Activated naive CD8-positive, alpha-beta T cell treated with anti-CD3 and anti-CD28 coated beads, Interleukin-2, amount 10 ng/mL, durations not matched to agents 7 days and 5 days (primary cell): ENCODE results near the gene RUNX1. TPM values are rescaled to one million over a fixed set of nuclear protein-coding genes. Genes with fewer than 3 reads are reported as not detected.

Experiments
- ATAC-seq: fragments of 150-1000 bp; cut with Tn5 transposase; one replicate; pipeline ENCODE4 v1.10.0; 2021; ENCODE audit warnings: low read depth, moderate library complexity
- POLR2A ChIA-PET: fragments of 350-600 bp; sonication (Branson Sonifier 250); formaldehyde crosslinking; loops from one replicate; lab custom pipeline; 2021; ENCODE audit warnings: antibody characterized with exemption; lab: Charles Lee
- DNase-seq: peaks from one replicate; pipeline ENCODE4 v3.0.0; 2021
- H3K27ac Mint-ChIP-seq: one replicate; pipeline ENCODE4 v1.8.0; 2022; ENCODE audit warnings: mild to moderate bottlenecking, mixed read lengths
- H3K27me3 Mint-ChIP-seq: one replicate; pipeline ENCODE4 v1.8.0; 2022; ENCODE audit warnings: mild to moderate bottlenecking, moderate library complexity, mixed read lengths
- H3K36me3 Mint-ChIP-seq: one replicate; pipeline ENCODE4 v1.8.0; 2021; ENCODE audit warnings: mild to moderate bottlenecking, mixed read lengths
- H3K4me1 Mint-ChIP-seq: one replicate; pipeline ENCODE4 v1.8.0; 2021; ENCODE audit warnings: mixed read lengths
- H3K4me3 Mint-ChIP-seq: one replicate; pipeline ENCODE4 v1.8.0; 2022; ENCODE audit warnings: mild to moderate bottlenecking, moderate library complexity, mixed read lengths
- H3K9me3 Mint-ChIP-seq: one replicate; pipeline ENCODE4 v1.8.0; 2021; ENCODE audit warnings: mixed read lengths
- total RNA-seq, 2 experiments: library from RNA; stranded (reverse); gene quantifications; one replicate each; pipeline ENCODE4 v1.2.3, GENCODE V29; 2021

RUNX1 gene
- total RNA-seq, 2 experiments from 2014 or later, result 23.0 to 29.7 TPM

GRCh38 chr21:35026617-35027562, 22.2 kb downstream of the RUNX1 start:
- DNase-seq (peak; percentile 87), ATAC-seq (peak; percentile 95)
- POLR2A ChIA-PET, result interaction anchor here (0.6 to 4.1 kb wide), 11 partner anchors 11 to 138 kb away, joined by 3 to 39 read pairs (median 5); no protein-coding TSS in a partner anchor
- peak overlapping the region; percentile 89 for H3K4me3 Mint-ChIP-seq
- H3K27me3 Mint-ChIP-seq, result no peaks in the 10 kb centered on the region
- peak overlapping the region; percentile 99 for H3K27ac Mint-ChIP-seq
- H3K9me3 Mint-ChIP-seq, result no peaks in the 10 kb centered on the region
- H3K4me1 Mint-ChIP-seq, result peaks cover 59% of the 10 kb centered on the region
- peaks cover 7% of the 10 kb centered on the region for H3K36me3 Mint-ChIP-seq

DNA sequence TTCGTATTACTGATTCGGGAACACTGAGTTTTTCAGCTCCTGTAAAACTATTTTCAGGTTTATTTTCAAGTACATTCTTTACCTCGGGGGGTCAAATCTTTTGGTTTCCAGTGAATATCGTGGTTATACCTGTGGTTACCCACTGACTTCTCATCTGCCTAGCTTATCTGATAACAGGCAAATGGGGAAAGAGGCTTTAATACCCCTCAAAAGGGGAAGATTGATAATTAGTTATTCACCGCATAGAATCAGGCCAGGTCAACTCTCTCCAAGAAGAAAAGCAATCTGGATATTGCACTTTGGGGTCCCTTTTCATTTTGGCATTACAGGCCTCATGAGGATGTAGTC, 23.0 kb downstream of the RUNX1 start:
- DNase-seq (no peak), ATAC-seq (no peak)
- no peaks in the 10 kb centered on the region for H3K27me3 Mint-ChIP-seq
- no peaks in the 10 kb centered on the region for H3K9me3 Mint-ChIP-seq
- H3K4me3 Mint-ChIP-seq, result peak overlapping the region; percentile 89
- H3K36me3 Mint-ChIP-seq, result peaks cover 7% of the 10 kb centered on the region
- peaks cover 63% of the 10 kb centered on the region for H3K4me1 Mint-ChIP-seq
- H3K27ac Mint-ChIP-seq, result peak overlapping the region; percentile 61
- POLR2A ChIA-PET, result interaction anchor here (1.0 to 4.1 kb wide), 8 partner anchors 14 to 137 kb away, joined by 3 to 39 read pairs (median 6); no protein-coding TSS in a partner anchor

DNA sequence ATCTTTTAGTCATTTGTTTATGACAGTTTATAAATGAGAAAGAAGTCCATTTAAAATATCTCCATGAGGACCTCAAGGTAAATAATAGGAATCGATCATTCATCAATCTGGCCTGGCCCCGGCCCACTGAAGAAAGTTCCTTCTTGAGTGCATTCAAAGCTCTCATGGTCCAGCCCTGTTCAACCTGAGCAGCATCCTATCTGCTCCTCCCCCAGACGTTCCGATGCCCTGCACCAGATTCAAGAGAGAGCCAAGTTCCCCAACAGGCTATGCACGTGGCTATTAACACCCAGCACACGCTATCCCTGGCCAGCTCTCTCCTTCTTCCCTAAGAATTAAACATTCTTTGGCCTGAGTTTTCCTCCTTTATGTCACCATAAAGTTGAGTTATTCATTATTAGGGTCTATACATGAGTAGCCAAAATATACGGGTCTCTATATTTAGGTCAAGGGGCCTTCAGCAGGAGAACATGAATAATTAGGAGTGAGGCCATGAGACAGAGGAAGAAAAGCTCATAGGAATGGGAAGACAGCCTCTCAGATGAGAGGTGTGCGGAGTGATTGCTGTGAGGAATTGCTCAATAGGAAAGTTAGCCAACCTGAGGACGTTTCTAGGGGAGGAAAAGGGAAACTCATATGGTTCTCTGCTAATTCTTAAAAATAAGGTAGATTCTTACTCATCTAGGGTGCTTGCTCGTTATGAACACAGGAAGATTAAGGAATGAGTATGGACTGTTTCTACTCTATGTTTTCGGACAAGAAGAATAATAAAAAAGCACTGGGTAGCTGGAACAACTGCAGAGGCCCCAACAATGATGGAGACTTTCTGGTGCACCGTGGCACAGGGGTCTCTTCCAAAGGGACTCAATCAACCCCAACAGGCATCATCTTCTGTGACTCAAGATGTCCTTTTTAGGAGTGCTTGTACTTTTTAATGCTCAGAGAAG, 23.6 kb downstream of the RUNX1 start:
- Mint-ChIP-seq H3K4me1 (peaks cover 70% of the 10 kb centered on the region), H3K27ac (peak overlapping the region; percentile 61), H3K4me3 (peak overlapping the region; percentile 89), H3K9me3 (no peaks in the 10 kb centered on the region), H3K27me3 (no peaks in the 10 kb centered on the region), H3K36me3 (peaks cover 5% of the 10 kb centered on the region)
- no peak for DNase-seq
- ATAC-seq, result no peak
- POLR2A ChIA-PET, result interaction anchor here (1.0 to 4.1 kb wide), 7 partner anchors 14 to 136 kb away, joined by 4 to 39 read pairs (median 8); no protein-coding TSS in a partner anchor

- H3K36me3 Mint-ChIP-seq, result peaks cover 5% of the 10 kb centered on the region
- H3K4me3 Mint-ChIP-seq, result no peak overlapping the region
- H3K27me3 Mint-ChIP-seq, result no peaks in the 10 kb centered on the region
- POLR2A ChIA-PET, result interaction anchor here (1.6 kb wide), 1 partner anchor 41 kb away, joined by 4 read pairs; no protein-coding TSS in a partner anchor
- no peak overlapping the region for H3K27ac Mint-ChIP-seq
- ATAC-seq, result no peak
- no peak for DNase-seq
- no peaks in the 10 kb centered on the region for H3K9me3 Mint-ChIP-seq
- peaks cover 72% of the 10 kb centered on the region for H3K4me1 Mint-ChIP-seq
Measured at GRCh38 chr21:35024513-35024912, 24.6 kb downstream of the RUNX1 start.

GRCh38 chr21:35024071-35024420, 25.1 kb downstream of the RUNX1 start:
- POLR2A ChIA-PET, result no interaction called here
- Mint-ChIP-seq H3K27ac (no peak overlapping the region), H3K9me3 (no peaks in the 10 kb centered on the region), H3K4me1 (peaks cover 70% of the 10 kb centered on the region), H3K27me3 (no peaks in the 10 kb centered on the region), H3K36me3 (peaks cover 5% of the 10 kb centered on the region), H3K4me3 (no peak overlapping the region)
- ATAC-seq (no peak), DNase-seq (no peak)

- ATAC-seq (no peak), DNase-seq (no peak)
- H3K27ac Mint-ChIP-seq, result no peak overlapping the region
- H3K36me3 Mint-ChIP-seq, result peaks cover 5% of the 10 kb centered on the region
- POLR2A ChIA-PET, result no interaction called here
- no peaks in the 10 kb centered on the region for H3K9me3 Mint-ChIP-seq
- no peaks in the 10 kb centered on the region for H3K27me3 Mint-ChIP-seq
- H3K4me3 Mint-ChIP-seq, result no peak overlapping the region
- peaks cover 66% of the 10 kb centered on the region for H3K4me1 Mint-ChIP-seq
Measured at GRCh38 chr21:35023396-35024070, 25.6 kb downstream of the RUNX1 start.

- Mint-ChIP-seq H3K27me3 (no peaks in the 10 kb centered on the region), H3K4me1 (peaks cover 49% of the 10 kb centered on the region), H3K27ac (no peak overlapping the region), H3K36me3 (peaks cover 5% of the 10 kb centered on the region), H3K4me3 (no peak overlapping the region), H3K9me3 (no peaks in the 10 kb centered on the region)
- POLR2A ChIA-PET, result no interaction called here
- no peak for DNase-seq
- ATAC-seq, result no peak
Measured at GRCh38 chr21:35021546-35021945, 27.6 kb downstream of the RUNX1 start.

DNA sequence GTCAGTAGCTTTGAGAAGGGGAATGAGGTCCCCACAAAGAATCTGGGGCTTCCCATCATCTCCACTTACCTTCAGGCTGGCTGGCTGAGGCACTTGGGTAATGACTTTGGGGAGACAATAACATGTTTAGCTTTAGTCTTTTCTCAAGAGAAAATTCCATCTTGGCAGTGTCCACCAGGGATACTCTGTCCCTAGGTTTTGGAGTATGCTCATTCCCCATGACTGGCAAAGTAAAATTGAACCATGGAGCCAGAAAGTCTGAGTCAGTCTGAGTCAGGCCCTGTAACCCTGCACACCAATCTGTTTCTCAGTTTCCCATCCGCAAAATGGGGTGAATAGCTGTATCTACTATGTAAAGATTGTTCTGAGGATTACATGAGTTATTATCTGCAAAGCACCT, 28.2 kb downstream of the RUNX1 start:
- no peak for ATAC-seq
- Mint-ChIP-seq H3K4me3 (no peak overlapping the region), H3K4me1 (peaks cover 44% of the 10 kb centered on the region), H3K9me3 (no peaks in the 10 kb centered on the region), H3K36me3 (peaks cover 5% of the 10 kb centered on the region), H3K27me3 (no peaks in the 10 kb centered on the region), H3K27ac (no peak overlapping the region)
- POLR2A ChIA-PET, result interaction anchor here (0.6 kb wide), 1 partner anchor 15 kb away, joined by 3 read pairs; no protein-coding TSS in a partner anchor
- DNase-seq, result no peak

DNA sequence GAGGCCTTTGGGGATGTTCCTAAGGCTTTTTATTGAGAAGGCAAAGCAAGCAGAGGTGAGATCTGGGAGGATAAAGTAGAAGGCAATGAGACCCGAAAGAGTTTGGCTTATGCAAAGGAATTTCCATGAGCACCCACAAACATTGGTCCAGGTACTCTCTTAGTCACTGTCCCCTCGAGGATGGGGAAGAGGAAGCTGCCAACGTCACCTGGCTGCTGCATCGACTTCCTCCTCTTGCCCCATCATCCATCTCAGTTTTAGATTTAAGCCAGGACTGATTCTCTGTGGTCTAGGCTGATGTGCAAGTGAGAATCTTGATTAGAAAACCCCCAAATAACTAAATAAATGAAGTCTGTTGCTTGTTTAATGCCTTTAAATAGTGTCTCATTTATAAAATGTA, 28.7 kb downstream of the RUNX1 start:
- Mint-ChIP-seq H3K4me3 (no peak overlapping the region), H3K27ac (no peak overlapping the region), H3K36me3 (peaks cover 5% of the 10 kb centered on the region), H3K9me3 (no peaks in the 10 kb centered on the region), H3K4me1 (peaks cover 42% of the 10 kb centered on the region), H3K27me3 (no peaks in the 10 kb centered on the region)
- DNase-seq (no peak), ATAC-seq (peak; percentile 44)
- POLR2A ChIA-PET, result interaction anchor here (0.6 kb wide), 1 partner anchor 15 kb away, joined by 3 read pairs; no protein-coding TSS in a partner anchor

DNA sequence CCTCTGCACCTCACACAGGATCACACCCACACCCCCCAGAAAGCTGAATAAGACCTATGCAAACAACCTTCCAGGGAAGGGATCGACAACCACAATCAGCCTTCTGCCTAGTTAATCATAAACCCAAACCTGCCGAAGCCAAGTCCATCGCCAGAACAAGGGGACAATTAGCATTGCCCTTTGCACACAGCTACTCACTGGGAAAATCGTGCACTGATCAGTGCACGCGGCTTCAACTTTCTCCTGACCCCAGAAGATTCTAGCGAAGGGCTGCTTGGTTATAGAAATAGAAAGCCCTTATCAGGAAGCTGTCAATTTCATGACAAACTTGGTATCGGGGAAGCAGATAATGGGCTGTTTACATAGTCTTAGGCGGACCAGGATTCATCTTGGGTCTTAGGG, 29.5 kb downstream of the RUNX1 start:
- Mint-ChIP-seq H3K27ac (no peak overlapping the region), H3K36me3 (peaks cover 5% of the 10 kb centered on the region), H3K27me3 (peaks cover 2% of the 10 kb centered on the region), H3K4me1 (peaks cover 43% of the 10 kb centered on the region), H3K4me3 (no peak overlapping the region), H3K9me3 (no peaks in the 10 kb centered on the region)
- ATAC-seq (no peak), DNase-seq (no peak)
- POLR2A ChIA-PET, result no interaction called here

- Mint-ChIP-seq H3K4me3 (no peak overlapping the region), H3K9me3 (no peaks in the 10 kb centered on the region), H3K36me3 (no peaks in the 10 kb centered on the region), H3K27me3 (peaks cover 2% of the 10 kb centered on the region), H3K27ac (no peak overlapping the region), H3K4me1 (peaks cover 33% of the 10 kb centered on the region)
- DNase-seq, result no peak
- POLR2A ChIA-PET, result no interaction called here
- ATAC-seq, result no peak
Measured at GRCh38 chr21:35017256-35017655, 31.8 kb downstream of the RUNX1 start.

DNA sequence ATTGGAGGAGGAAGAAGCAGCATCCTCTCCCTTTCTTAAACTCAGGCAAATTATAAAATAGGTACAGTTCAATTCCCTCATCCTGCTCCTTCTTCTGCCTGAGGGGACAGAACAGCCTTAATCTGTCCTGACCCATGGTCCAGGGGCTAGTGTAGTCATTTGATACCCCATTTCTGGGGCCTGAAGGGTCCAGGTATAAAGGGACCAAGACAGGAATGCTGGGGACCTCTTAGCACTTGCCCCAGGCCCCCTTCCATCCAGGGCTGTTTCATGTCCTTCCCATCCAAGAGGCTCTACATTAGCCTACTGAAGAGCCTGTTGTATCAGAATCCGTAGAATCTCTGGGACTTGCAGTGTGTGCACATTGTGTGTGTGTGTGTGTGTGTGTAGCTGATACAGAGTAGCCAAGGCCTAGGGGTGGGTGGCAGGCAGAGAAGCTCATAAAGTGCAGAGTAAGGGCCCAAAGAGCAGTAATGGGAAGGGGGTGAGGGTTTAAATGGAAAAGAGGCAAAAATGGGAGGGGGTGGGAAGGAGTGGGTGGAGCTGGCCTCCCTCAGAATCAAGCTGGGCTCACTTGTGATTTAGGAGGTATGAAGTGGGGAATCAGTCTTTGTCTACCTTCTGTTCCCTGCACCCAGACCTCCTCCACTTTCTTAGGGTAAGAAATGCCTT, 32.4 kb downstream of the RUNX1 start:
- H3K36me3 Mint-ChIP-seq, result no peaks in the 10 kb centered on the region
- ATAC-seq (no peak), DNase-seq (no peak)
- H3K9me3 Mint-ChIP-seq, result no peaks in the 10 kb centered on the region
- H3K4me1 Mint-ChIP-seq, result peaks cover 32% of the 10 kb centered on the region
- no peak overlapping the region for H3K27ac Mint-ChIP-seq
- POLR2A ChIA-PET, result no interaction called here
- H3K27me3 Mint-ChIP-seq, result peaks cover 2% of the 10 kb centered on the region
- H3K4me3 Mint-ChIP-seq, result no peak overlapping the region
